B cell (primary cell): ENCODE results near the gene SCNN1B. TPM values are rescaled to one million over a fixed set of nuclear protein-coding genes. Genes with fewer than 3 reads are reported as not detected.

Experiments used
- ATAC-seq: fragments of 200-7000 bp; cut with Tn5 transposase; one replicate; pipeline ENCODE4 v1.10.0; 2021; ENCODE audit warnings: low read depth, mild to moderate bottlenecking, moderate number of reproducible peaks, moderate library complexity
- CTCF ChIA-PET: fragments of 350-600 bp; sonication (Branson Sonifier 250); formaldehyde crosslinking; loops from one replicate; lab custom pipeline; 2021; ENCODE audit warnings: antibody characterized with exemption, inconsistent platforms; lab: Charles Lee
- POLR2A ChIA-PET: fragments of 350-600 bp; sonication (Branson Sonifier 250); formaldehyde crosslinking; loops from one replicate; lab custom pipeline; 2021; ENCODE audit warnings: antibody characterized with exemption; lab: Charles Lee
- DNase-seq: peaks from one replicate; pipeline ENCODE4 v3.0.0; 2013
- H2AFZ ChIP-seq: 2 replicates; pipeline ENCODE4 v1.6.1; 2012; ENCODE audit warnings: mild to moderate bottlenecking, low read depth, low read length; ENCODE audit not compliant: insufficient read depth, poor library complexity, severe bottlenecking
- H3K27ac ChIP-seq, 2 donors: 1 replicate in 1 of 2; 2 replicates in 1 of 2; pipeline ENCODE4 v1.5.1; 2012 to 2013; ENCODE audit warnings: low read length in 2 of 2, mild to moderate bottlenecking in 2 of 2, moderate library complexity in 1 of 2
- H3K27me3 ChIP-seq, 4 experiments: fragments of 200-600 bp in 1 of 4; sonication (generic) in 1 of 4; replicated peaks in 1 of 4; 1 replicate in 2 of 4; 2 replicates in 2 of 4; pipeline versions ENCODE4 v1.6.1 to v1.7.0; 2013 to 2016; ENCODE audit warnings: low read length in 3 of 4, mild to moderate bottlenecking in 2 of 4, mixed read lengths in 1 of 4, moderate library complexity in 1 of 4; ENCODE audit not compliant: insufficient read depth in 4 of 4, control insufficient read depth in 3 of 4; ENCODE audit errors: control extremely low read depth in 1 of 4
- H3K36me3 ChIP-seq, 2 experiments: replicated peaks in 1 of 2; 1 replicate in 1 of 2; 2 replicates in 1 of 2; pipeline versions ENCODE4 v1.6.1 to v1.7.1; 2013; ENCODE audit warnings: low read length in 1 of 2; ENCODE audit not compliant: insufficient read depth in 2 of 2, control insufficient read depth in 1 of 2; ENCODE audit errors: control extremely low read depth in 1 of 2, extremely low read depth in 1 of 2
- H3K4me1 ChIP-seq, 2 donors: fragments of 200-600 bp in 1 of 2; sonication (generic) in 1 of 2; 1 replicate in 1 of 2; 2 replicates in 1 of 2; pipeline versions ENCODE4 v1.5.1 to v1.6.1; 2013 to 2017; ENCODE audit warnings: low read length in 2 of 2; ENCODE audit not compliant: control insufficient read depth in 2 of 2, insufficient read depth in 2 of 2
- H3K4me2 ChIP-seq: replicated peaks from 2 replicates; pipeline ENCODE3; 2012; ENCODE audit warnings: mild to moderate bottlenecking, low read depth, low read length; ENCODE audit not compliant: poor library complexity, severe bottlenecking
- H3K4me3 ChIP-seq, 5 experiments: fragments of 200-600 bp in 1 of 5; sonication (generic) in 1 of 5; 1 replicate in 3 of 5; 2 replicates in 2 of 5; pipeline versions ENCODE4 v1.5.1 to v1.7.0; 2011 to 2016; ENCODE audit warnings: low read length in 4 of 5, mild to moderate bottlenecking in 4 of 5, low read depth in 2 of 5, control low read depth in 1 of 5, moderate library complexity in 1 of 5; ENCODE audit not compliant: insufficient read depth in 1 of 5; ENCODE audit errors: control extremely low read depth in 1 of 5, extremely low read depth in 1 of 5
- H3K79me2 ChIP-seq: fragments of 200-600 bp; sonication (generic); one replicate; pipeline ENCODE4 v1.6.0; 2016; ENCODE audit warnings: low read length; ENCODE audit not compliant: control insufficient read depth, insufficient read depth
- H3K9ac ChIP-seq: fragments of 200-600 bp; sonication (generic); 2 replicates; pipeline ENCODE4 v1.6.1; 2017; ENCODE audit warnings: mild to moderate bottlenecking, low read length, moderate library complexity
- H3K9me3 ChIP-seq, 3 donors: one replicate each; pipeline versions ENCODE4 v1.6.1 to v1.7.1; 2013; ENCODE audit warnings: low read length in 2 of 3; ENCODE audit not compliant: control insufficient read depth in 2 of 3, insufficient read depth in 1 of 3; ENCODE audit errors: control extremely low read depth in 1 of 3
- H4K20me1 ChIP-seq: 2 replicates; pipeline ENCODE4 v1.6.0; 2012; ENCODE audit warnings: mild to moderate bottlenecking, low read length; ENCODE audit not compliant: insufficient read depth, control insufficient read depth, poor library complexity, severe bottlenecking
- H3K27ac Mint-ChIP-seq: one replicate; pipeline ENCODE4 v1.8.0; 2021; ENCODE audit warnings: mixed read lengths
- H3K27me3 Mint-ChIP-seq: one replicate; pipeline ENCODE4 v1.8.0; 2021; ENCODE audit warnings: mixed read lengths
- H3K4me1 Mint-ChIP-seq: one replicate; pipeline ENCODE4 v1.8.0; 2021; ENCODE audit warnings: mixed read lengths
- H3K4me3 Mint-ChIP-seq: one replicate; pipeline ENCODE4 v1.8.0; 2021; ENCODE audit warnings: mixed read lengths
- H3K9me3 Mint-ChIP-seq: one replicate; pipeline ENCODE4 v1.8.0; 2022; ENCODE audit warnings: mixed read lengths; ENCODE audit not compliant: insufficient read depth
- EZH2 ChIP-seq: IDR thresholded peaks from 2 replicates; pipeline ENCODE4 v1.6.1; 2012; ENCODE audit warnings: borderline replicate concordance, low read depth, mild to moderate bottlenecking, moderate library complexity, low read length; ENCODE audit not compliant: insufficient read depth, poor library complexity, severe bottlenecking
- WGBS: methylation state at CpG from one replicate; pipeline ENCODE4 v1.1.5; 2013; ENCODE audit warnings: missing lambda C conversion rate; ENCODE audit not compliant: insufficient coverage; 5-methylcytosine and 5-hydroxymethylcytosine counted together
- intact Hi-C: fragments of 100-400 bp; cut with micrococcal nuclease; formaldehyde crosslinking; loops from one replicate; pipeline ENCODE4 v1.10.0; 2022
- polyA plus RNA-seq: library from polyadenylated mRNA; depleted of rRNA; stranded (reverse); fragments of >200 nt; gene quantifications from 2 replicates; pipeline ENCODE4 v1.2.3, GENCODE V29; 2012
- total RNA-seq, 2 donors: library from RNA; stranded (reverse); fragments of 120-200 nt in 1 of 2; gene quantifications; 1 replicate in 1 of 2; 2 replicates in 1 of 2; pipeline versions ENCODE4 v1.2.3 to v1.2.4, GENCODE V29; 2013 to 2022
- TF ChIP-seq, protein P1 (sequence below): fragments of 200-600 bp; IDR thresholded peaks from one replicate; pipeline ENCODE4 v1.8.0; 2022; ENCODE audit warnings: antibody characterized with exemption, mild to moderate bottlenecking

Gene SCNN1B
- total and polyA plus RNA-seq, 2 donors (not counting 1 experiment from before 2014, with no cell fraction given): 0.30 TPM; not detected in 1

GRCh38 chr16:23373436-23374219 lies 71.5 kb downstream of the SCNN1B start:
- H3K4me3 Mint-ChIP-seq: no peak overlapping the region
- Histone ChIP-seq H3K27ac (no peak overlapping the region), H3K79me2 (no peaks in the 10 kb centered on the region), H3K4me1 (no peaks in the 10 kb centered on the region), H3K27me3 (no peaks in the 10 kb centered on the region), H2AFZ (no peak overlapping the region), H3K4me3 (no peak overlapping the region), H3K9me3 (no peaks in the 10 kb centered on the region), H3K9ac (no peak overlapping the region), H3K4me2 (no peak overlapping the region), H4K20me1 (no peaks in the 10 kb centered on the region), H3K36me3 (no peaks in the 10 kb centered on the region)
- H3K27me3 Mint-ChIP-seq: peaks cover 11% of the 10 kb centered on the region
- H3K9me3 Mint-ChIP-seq: no peaks in the 10 kb centered on the region
- no peak overlapping the region for H3K27ac Mint-ChIP-seq
- TF ChIP-seq EZH2: no peak
- TF ChIP-seq, protein P1, sequence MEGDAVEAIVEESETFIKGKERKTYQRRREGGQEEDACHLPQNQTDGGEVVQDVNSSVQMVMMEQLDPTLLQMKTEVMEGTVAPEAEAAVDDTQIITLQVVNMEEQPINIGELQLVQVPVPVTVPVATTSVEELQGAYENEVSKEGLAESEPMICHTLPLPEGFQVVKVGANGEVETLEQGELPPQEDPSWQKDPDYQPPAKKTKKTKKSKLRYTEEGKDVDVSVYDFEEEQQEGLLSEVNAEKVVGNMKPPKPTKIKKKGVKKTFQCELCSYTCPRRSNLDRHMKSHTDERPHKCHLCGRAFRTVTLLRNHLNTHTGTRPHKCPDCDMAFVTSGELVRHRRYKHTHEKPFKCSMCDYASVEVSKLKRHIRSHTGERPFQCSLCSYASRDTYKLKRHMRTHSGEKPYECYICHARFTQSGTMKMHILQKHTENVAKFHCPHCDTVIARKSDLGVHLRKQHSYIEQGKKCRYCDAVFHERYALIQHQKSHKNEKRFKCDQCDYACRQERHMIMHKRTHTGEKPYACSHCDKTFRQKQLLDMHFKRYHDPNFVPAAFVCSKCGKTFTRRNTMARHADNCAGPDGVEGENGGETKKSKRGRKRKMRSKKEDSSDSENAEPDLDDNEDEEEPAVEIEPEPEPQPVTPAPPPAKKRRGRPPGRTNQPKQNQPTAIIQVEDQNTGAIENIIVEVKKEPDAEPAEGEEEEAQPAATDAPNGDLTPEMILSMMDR: no peak
- no peaks in the 10 kb centered on the region for H3K4me1 Mint-ChIP-seq
- ATAC-seq (no peak), DNase-seq (no peak)
- CTCF ChIA-PET: no interaction called here
- POLR2A ChIA-PET: no interaction called here
- intact Hi-C loops: no loop called here
- WGBS: 81% methylated on average over 13 of the region's 13 CpGs

GRCh38 chr16:23374721-23375510 lies 72.8 kb downstream of the SCNN1B start:
- Histone ChIP-seq H2AFZ (no peak overlapping the region), H3K4me3 (no peak overlapping the region), H3K9ac (no peak overlapping the region), H3K79me2 (no peaks in the 10 kb centered on the region), H3K9me3 (no peaks in the 10 kb centered on the region), H3K4me1 (no peaks in the 10 kb centered on the region), H3K27ac (no peak overlapping the region), H4K20me1 (no peaks in the 10 kb centered on the region), H3K4me2 (no peak overlapping the region), H3K36me3 (no peaks in the 10 kb centered on the region), H3K27me3 (no peaks in the 10 kb centered on the region)
- 77% methylated on average over 17 of the region's 17 CpGs for WGBS
- Mint-ChIP-seq H3K4me3 (no peak overlapping the region), H3K27me3 (peaks cover 20% of the 10 kb centered on the region), H3K27ac (no peak overlapping the region), H3K9me3 (no peaks in the 10 kb centered on the region), H3K4me1 (no peaks in the 10 kb centered on the region)
- DNase-seq (no peak), ATAC-seq (no peak)
- ChIA-PET CTCF (no interaction called here), POLR2A (no interaction called here)
- intact Hi-C loops: no loop called here
- no peak for TF ChIP-seq EZH2
- TF ChIP-seq, protein P1: no peak
